Testis (tissue), 5 donors: ENCODE results near the gene SNX20. TPM values are rescaled to one million over a fixed set of nuclear protein-coding genes. Genes with fewer than 3 reads are reported as not detected.

Source experiments
- DNase-seq: peaks from one replicate; pipeline ENCODE4 v3.0.0-alpha.2; 2019
- H3K27ac ChIP-seq, 2 donors: fragments of 200-600 bp; sonication (generic); one replicate each; pipeline ENCODE4 v1.5.1; 2019
- H3K27me3 ChIP-seq: fragments of 200-600 bp; sonication (generic); one replicate; pipeline ENCODE4 v1.5.1; 2019
- H3K36me3 ChIP-seq: fragments of 200-600 bp; sonication (generic); one replicate; pipeline ENCODE4 v1.5.1; 2017; ENCODE audit warnings: low read depth; ENCODE audit errors: missing control alignments
- H3K4me1 ChIP-seq: fragments of 200-600 bp; sonication (generic); one replicate; pipeline ENCODE4 v1.5.1; 2019
- H3K4me3 ChIP-seq, 2 donors: fragments of 200-600 bp; sonication (generic); one replicate each; pipeline ENCODE4 v1.5.1; 2017 to 2019
- H3K9me3 ChIP-seq: fragments of 200-600 bp; sonication (generic); one replicate; pipeline ENCODE4 v1.5.1; 2017
- CTCF ChIP-seq, 3 experiments: fragments of 450-650 bp in 2 of 3; fragments of 200-600 bp in 1 of 3; sonication (generic) in 1 of 3; IDR thresholded peaks; one replicate each; pipeline ENCODE4 v1.5.1; 2016 to 2019; ENCODE audit warnings: antibody characterized with exemption in 3 of 3, mild to moderate bottlenecking in 2 of 3, moderate library complexity in 1 of 3
- POLR2A ChIP-seq: fragments of 450-650 bp; IDR thresholded peaks from one replicate; pipeline ENCODE4 v1.6.1; 2017; ENCODE audit warnings: antibody characterized with exemption, mild to moderate bottlenecking, moderate library complexity
- WGBS, 2 donors: methylation state at CpG; one replicate each; pipeline ENCODE4 v1.1.5; 2018; 5-methylcytosine and 5-hydroxymethylcytosine counted together
- intact Hi-C: fragments of 100-400 bp; cut with DNase I; formaldehyde crosslinking; loops from one replicate; pipeline ENCODE4 v1.15.1; 2023; ENCODE audit warnings: low total_unique reads
- long read RNA-seq, 2 donors: transcript quantifications; one replicate each; lab custom pipeline, GENCODE V29; 2026
- polyA plus RNA-seq: library from polyadenylated mRNA; stranded (reverse); fragments of 350-450 nt; fragmentation: Illumina TruSeq; extraction: RNeasy Lipid Tissue Mini Kit (QIAGEN cat#74804); gene quantifications from one replicate; pipeline ENCODE4 v1.2.3, GENCODE V29; 2014; ENCODE audit warnings: low read depth, low replicate concordance; ENCODE audit not compliant: insufficient read depth
- total RNA-seq, 2 donors: library from RNA; depleted of rRNA; stranded (reverse); fragments of >200 nt; gene quantifications; one replicate each; pipeline ENCODE4 v1.2.3, GENCODE V29; 2016

Gene SNX20
- 1 to 10 TPM in 1 of 2 donors, under 1 TPM in 1; 0.63 to 1.8 TPM for total RNA-seq
- 2.1 TPM for polyA plus RNA-seq
- long read RNA-seq, donor 1, result 0 reads
- long read RNA-seq, donor 2, result 0 reads

GRCh38 chr16:50681021-50681885 lies at the start of gene SNX20:
Gene SNX20, minus strand, starts transcription at chr16:50681312. Its CDS starts 3,786 bp downstream, at chr16:50677526.
- Histone ChIP-seq H3K27ac (no peak within 1 kb of the TSS), H3K27me3 (no peaks in the 10 kb centered on the region)
- intact Hi-C loops, result no loop called here

GRCh38 chr16:50724306-50724705 lies 43.2 kb upstream of the SNX20 start:
- H3K27ac ChIP-seq, result no peak overlapping the region
- TF ChIP-seq CTCF (IDR thresholded peaks at IDR 0.05) (no peak), POLR2A (no peak)
- H3K27me3 ChIP-seq, result no peaks in the 10 kb centered on the region
- no peaks in the 10 kb centered on the region for H3K9me3 ChIP-seq
- no peaks in the 10 kb centered on the region for H3K4me1 ChIP-seq
- no peak for DNase-seq
- H3K36me3 ChIP-seq, result no peaks in the 10 kb centered on the region
- intact Hi-C loops, result no loop called here
- no peak overlapping the region for H3K4me3 ChIP-seq

More at GRCh38 chr16:50681021-50681885, at the start of gene SNX20:
- Histone ChIP-seq H3K36me3 (no peaks in the 10 kb centered on the region), H3K9me3 (no peaks in the 10 kb centered on the region), H3K4me1 (no peaks in the 10 kb centered on the region), H3K4me3 (no peak within 1 kb of the TSS)
- 86 to 89% methylated on average over 4 to 16 of the region's 16 CpGs for WGBS, 2 donors
- DNase-seq, result peak; percentile 29
- TF ChIP-seq CTCF (IDR thresholded peaks at IDR 0.05) (no peak), POLR2A (no peak)

- no peak overlapping the region for H3K4me3 ChIP-seq
- no peak for TF ChIP-seq POLR2A
- no peak for TF ChIP-seq CTCF (IDR thresholded peaks at IDR 0.05)
- no peaks in the 10 kb centered on the region for H3K36me3 ChIP-seq
- intact Hi-C loops, result no loop called here
- H3K27ac ChIP-seq, result no peak overlapping the region
- no peaks in the 10 kb centered on the region for H3K9me3 ChIP-seq
- H3K27me3 ChIP-seq, result no peaks in the 10 kb centered on the region
- no peaks in the 10 kb centered on the region for H3K4me1 ChIP-seq
- DNase-seq, result no peak
- WGBS, 2 donors, result 85 to 86% methylated on average over 2 of the region's 2 CpGs
These were observed 41.8 kb upstream of the SNX20 start for GRCh38 chr16:50722960-50723359.

- Histone ChIP-seq H3K27me3 (no peaks in the 10 kb centered on the region), H3K36me3 (no peaks in the 10 kb centered on the region), H3K9me3 (no peaks in the 10 kb centered on the region), H3K4me1 (no peaks in the 10 kb centered on the region), H3K4me3 (no peak overlapping the region), H3K27ac (no peak overlapping the region)
- intact Hi-C loops, result no loop called here
- TF ChIP-seq CTCF (IDR thresholded peaks at IDR 0.05) (no peak), POLR2A (no peak)
- no peak for DNase-seq
- 91% methylated on average over 1 of the region's 1 CpG; no CpG with 5 or more reads in 1 of the 2 donors for WGBS, 2 donors
These were observed 41.3 kb upstream of the SNX20 start for GRCh38 chr16:50722405-50722737.
